GM12878 (cell line): ENCODE measurements around the gene DMD.

ENCODE experiments used
- BRCA1 ChIP-seq: IDR thresholded peaks from 2 replicates; pipeline ENCODE4 v1.6.1; 2011; ENCODE audit warnings: low read depth, low read length, improper control_type of control experiment
- ESRRA ChIP-seq: IDR thresholded peaks from 2 replicates; pipeline ENCODE4 v1.6.1; 2012; ENCODE audit warnings: mild to moderate bottlenecking, low read length, improper control_type of control experiment
- EZH2 ChIP-seq: IDR thresholded peaks from 2 replicates; pipeline ENCODE4 v1.6.1; 2012; ENCODE audit warnings: low read depth, mild to moderate bottlenecking, control low read depth, inconsistent platforms, low read length, borderline replicate concordance; ENCODE audit not compliant: control insufficient read depth
- PML ChIP-seq: IDR thresholded peaks from 2 replicates; pipeline ENCODE4 v1.6.1; 2012; ENCODE audit warnings: low read length, inconsistent platforms
- POLR2A ChIP-seq: IDR thresholded peaks from 2 replicates; pipeline ENCODE4 v1.6.1; 2011; ENCODE audit warnings: low read depth, mild to moderate bottlenecking, low read length
- SMC3 ChIP-seq: IDR thresholded peaks from 2 replicates; pipeline ENCODE4 v1.6.1; 2011; ENCODE audit warnings: low read length, improper control_type of control experiment, borderline replicate concordance
- YY1 ChIP-seq: IDR thresholded peaks from 2 replicates; pipeline ENCODE4 v1.6.1; 2011; ENCODE audit warnings: low read depth, mild to moderate bottlenecking, low read length
- TF ChIP-seq, protein P1 (sequence below): fragments of 450-650 bp; IDR thresholded peaks from 2 replicates; pipeline ENCODE4 v1.6.1; 2017; ENCODE audit warnings: mild to moderate bottlenecking
- TF ChIP-seq, protein P2 (sequence below), 3 experiments: IDR thresholded peaks in 2 of 3; conservative IDR thresholded peaks in 1 of 3; 2 replicates each; pipeline ENCODE4 v1.5.1; 2011; ENCODE audit warnings: low read depth in 3 of 3, low read length in 3 of 3, mild to moderate bottlenecking in 3 of 3, control low read depth in 2 of 3, moderate library complexity in 2 of 3, inconsistent platforms in 1 of 3, mixed read lengths in 1 of 3; ENCODE audit not compliant: control insufficient read depth in 2 of 3, insufficient read depth in 1 of 3; ENCODE audit errors: extremely low read depth in 1 of 3
- TF ChIP-seq, protein P3 (sequence below): IDR thresholded peaks from 2 replicates; pipeline ENCODE4 v1.6.1; 2012; ENCODE audit warnings: low read length, inconsistent platforms
- TF ChIP-seq, protein P4 (sequence below): fragments of 150-350 bp; IDR thresholded peaks from 2 replicates; pipeline ENCODE4 v1.6.1; 2016; ENCODE audit warnings: low read depth, low read length

DNA sequence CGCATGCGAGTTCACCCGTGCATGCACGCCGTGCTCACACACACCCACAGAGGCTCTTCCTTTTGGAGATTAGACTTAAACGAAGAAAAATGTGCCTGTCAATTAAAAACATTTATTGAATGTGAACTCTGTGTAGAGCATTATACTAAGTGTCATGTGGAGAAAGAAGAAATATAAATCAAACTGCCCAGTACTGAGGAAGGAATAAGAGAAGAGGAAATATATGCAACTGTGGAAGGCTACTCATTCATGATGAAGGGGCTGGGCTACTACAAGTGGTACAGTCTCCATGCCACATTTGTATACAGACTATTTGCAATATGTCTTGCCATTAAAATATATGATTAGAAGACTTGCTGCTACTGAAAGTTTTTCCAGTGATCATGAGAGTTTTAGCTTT, 714.7 kb downstream of the DMD start:
- no peak for TF ChIP-seq SMC3
- TF ChIP-seq POLR2A, result no peak
- no peak for TF ChIP-seq YY1
- no peak for TF ChIP-seq BRCA1
- TF ChIP-seq, protein P1, sequence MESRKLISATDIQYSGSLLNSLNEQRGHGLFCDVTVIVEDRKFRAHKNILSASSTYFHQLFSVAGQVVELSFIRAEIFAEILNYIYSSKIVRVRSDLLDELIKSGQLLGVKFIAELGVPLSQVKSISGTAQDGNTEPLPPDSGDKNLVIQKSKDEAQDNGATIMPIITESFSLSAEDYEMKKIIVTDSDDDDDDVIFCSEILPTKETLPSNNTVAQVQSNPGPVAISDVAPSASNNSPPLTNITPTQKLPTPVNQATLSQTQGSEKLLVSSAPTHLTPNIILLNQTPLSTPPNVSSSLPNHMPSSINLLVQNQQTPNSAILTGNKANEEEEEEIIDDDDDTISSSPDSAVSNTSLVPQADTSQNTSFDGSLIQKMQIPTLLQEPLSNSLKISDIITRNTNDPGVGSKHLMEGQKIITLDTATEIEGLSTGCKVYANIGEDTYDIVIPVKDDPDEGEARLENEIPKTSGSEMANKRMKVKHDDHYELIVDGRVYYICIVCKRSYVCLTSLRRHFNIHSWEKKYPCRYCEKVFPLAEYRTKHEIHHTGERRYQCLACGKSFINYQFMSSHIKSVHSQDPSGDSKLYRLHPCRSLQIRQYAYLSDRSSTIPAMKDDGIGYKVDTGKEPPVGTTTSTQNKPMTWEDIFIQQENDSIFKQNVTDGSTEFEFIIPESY, result no peak
- TF ChIP-seq, protein P2, sequence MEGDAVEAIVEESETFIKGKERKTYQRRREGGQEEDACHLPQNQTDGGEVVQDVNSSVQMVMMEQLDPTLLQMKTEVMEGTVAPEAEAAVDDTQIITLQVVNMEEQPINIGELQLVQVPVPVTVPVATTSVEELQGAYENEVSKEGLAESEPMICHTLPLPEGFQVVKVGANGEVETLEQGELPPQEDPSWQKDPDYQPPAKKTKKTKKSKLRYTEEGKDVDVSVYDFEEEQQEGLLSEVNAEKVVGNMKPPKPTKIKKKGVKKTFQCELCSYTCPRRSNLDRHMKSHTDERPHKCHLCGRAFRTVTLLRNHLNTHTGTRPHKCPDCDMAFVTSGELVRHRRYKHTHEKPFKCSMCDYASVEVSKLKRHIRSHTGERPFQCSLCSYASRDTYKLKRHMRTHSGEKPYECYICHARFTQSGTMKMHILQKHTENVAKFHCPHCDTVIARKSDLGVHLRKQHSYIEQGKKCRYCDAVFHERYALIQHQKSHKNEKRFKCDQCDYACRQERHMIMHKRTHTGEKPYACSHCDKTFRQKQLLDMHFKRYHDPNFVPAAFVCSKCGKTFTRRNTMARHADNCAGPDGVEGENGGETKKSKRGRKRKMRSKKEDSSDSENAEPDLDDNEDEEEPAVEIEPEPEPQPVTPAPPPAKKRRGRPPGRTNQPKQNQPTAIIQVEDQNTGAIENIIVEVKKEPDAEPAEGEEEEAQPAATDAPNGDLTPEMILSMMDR (IDR thresholded peaks at IDR 0.05 in 2 of 3, conservative IDR thresholded peaks at IDR 0.05 in 1 of 3; ENCODE audit: control insufficient read depth in 2 of 3, extremely low read depth in 1 of 3, insufficient read depth in 1 of 3, low read depth in 3 of 3, low read length in 3 of 3), result no peak
- no peak for TF ChIP-seq PML
- TF ChIP-seq, protein P3, sequence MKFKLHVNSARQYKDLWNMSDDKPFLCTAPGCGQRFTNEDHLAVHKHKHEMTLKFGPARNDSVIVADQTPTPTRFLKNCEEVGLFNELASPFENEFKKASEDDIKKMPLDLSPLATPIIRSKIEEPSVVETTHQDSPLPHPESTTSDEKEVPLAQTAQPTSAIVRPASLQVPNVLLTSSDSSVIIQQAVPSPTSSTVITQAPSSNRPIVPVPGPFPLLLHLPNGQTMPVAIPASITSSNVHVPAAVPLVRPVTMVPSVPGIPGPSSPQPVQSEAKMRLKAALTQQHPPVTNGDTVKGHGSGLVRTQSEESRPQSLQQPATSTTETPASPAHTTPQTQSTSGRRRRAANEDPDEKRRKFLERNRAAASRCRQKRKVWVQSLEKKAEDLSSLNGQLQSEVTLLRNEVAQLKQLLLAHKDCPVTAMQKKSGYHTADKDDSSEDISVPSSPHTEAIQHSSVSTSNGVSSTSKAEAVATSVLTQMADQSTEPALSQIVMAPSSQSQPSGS, result no peak
- no peak for TF ChIP-seq ESRRA
- TF ChIP-seq EZH2, result no peak
- TF ChIP-seq, protein P4, sequence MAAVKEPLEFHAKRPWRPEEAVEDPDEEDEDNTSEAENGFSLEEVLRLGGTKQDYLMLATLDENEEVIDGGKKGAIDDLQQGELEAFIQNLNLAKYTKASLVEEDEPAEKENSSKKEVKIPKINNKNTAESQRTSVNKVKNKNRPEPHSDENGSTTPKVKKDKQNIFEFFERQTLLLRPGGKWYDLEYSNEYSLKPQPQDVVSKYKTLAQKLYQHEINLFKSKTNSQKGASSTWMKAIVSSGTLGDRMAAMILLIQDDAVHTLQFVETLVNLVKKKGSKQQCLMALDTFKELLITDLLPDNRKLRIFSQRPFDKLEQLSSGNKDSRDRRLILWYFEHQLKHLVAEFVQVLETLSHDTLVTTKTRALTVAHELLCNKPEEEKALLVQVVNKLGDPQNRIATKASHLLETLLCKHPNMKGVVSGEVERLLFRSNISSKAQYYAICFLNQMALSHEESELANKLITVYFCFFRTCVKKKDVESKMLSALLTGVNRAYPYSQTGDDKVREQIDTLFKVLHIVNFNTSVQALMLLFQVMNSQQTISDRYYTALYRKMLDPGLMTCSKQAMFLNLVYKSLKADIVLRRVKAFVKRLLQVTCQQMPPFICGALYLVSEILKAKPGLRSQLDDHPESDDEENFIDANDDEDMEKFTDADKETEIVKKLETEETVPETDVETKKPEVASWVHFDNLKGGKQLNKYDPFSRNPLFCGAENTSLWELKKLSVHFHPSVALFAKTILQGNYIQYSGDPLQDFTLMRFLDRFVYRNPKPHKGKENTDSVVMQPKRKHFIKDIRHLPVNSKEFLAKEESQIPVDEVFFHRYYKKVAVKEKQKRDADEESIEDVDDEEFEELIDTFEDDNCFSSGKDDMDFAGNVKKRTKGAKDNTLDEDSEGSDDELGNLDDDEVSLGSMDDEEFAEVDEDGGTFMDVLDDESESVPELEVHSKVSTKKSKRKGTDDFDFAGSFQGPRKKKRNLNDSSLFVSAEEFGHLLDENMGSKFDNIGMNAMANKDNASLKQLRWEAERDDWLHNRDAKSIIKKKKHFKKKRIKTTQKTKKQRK, result no peak
